Middle frontal gyrus (tissue), 1 donor: Measurements from ENCODE around the gene CD244.
"Not testable (repeated sequence)": the region's sequence is repeated elsewhere in the genome, so short reads cannot be mapped to it uniquely, and the experiment has no call there.

Source experiments
- DNase-seq: peaks from one replicate; pipeline ENCODE4 v3.0.0-alpha.2; 2015; ENCODE audit warnings: low spot score; ENCODE audit errors: extremely low spot score

CD244 gene

DNA sequence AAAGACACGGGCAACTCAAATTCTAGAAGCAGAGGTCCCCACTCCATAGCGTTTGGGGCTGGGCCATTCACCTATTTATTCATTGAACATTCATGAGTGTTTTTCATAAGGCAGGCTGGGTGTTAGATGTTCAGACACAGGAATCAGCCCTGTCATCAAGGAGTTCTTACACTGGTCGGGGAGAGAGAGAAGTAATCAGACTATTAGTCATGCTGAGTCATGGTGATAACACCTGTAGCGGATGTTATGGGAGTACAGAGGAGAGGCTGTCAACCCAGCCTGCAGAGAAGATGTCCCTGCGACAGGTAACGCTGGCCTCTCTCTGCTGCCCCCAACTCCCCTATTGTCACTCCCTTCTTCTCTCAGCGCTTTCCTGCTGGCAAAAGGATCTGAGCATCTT is 49.5 kb downstream of the CD244 start:
- no peak for DNase-seq

- DNase-seq, result no peak
Observed at GRCh38 chr1:160811147-160811546, 51.5 kb downstream of the CD244 start.

DNA sequence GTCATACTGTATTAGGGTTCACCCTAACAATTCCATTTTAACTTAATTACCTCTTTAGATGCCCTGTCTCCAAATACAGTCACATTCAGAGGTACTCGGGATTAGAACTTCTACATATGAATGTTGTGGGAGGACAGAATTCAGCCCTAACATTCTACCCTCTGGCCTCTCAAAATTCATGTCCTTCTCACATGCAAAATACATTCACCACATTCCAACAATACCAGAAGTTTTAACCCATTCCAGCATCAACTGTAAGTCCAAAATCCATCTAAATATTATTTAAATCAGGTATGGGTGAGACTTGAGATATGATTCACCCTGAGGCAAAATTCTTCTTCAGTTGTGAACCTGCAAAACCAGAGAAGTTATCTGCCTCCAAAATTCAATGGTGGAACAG is 52.2 kb downstream of the CD244 start:
- no peak for DNase-seq

DNA sequence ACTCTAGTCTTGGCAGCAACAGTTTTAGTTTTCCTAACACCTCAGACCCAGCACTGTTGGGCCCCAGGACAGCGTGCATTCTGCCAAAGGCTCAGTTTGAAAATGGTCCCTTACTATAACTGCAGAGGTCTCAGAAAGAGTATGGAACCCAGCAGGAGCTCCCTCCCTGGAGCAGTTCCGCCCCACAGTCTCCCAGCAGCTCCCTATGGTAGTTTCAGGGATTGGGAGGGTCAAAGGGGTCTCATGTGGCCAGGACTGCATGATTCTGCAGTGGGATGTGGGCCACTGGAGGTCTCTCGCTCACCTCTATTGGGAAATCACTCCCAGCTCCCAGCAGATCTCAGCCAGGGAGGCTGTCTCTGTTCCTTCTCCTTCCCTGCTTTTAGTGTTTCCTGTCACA is 54.4 kb downstream of the CD244 start:
- no peak for DNase-seq

GRCh38 chr1:160807738-160808137 is 54.9 kb downstream of the CD244 start:
- no peak for DNase-seq

DNA sequence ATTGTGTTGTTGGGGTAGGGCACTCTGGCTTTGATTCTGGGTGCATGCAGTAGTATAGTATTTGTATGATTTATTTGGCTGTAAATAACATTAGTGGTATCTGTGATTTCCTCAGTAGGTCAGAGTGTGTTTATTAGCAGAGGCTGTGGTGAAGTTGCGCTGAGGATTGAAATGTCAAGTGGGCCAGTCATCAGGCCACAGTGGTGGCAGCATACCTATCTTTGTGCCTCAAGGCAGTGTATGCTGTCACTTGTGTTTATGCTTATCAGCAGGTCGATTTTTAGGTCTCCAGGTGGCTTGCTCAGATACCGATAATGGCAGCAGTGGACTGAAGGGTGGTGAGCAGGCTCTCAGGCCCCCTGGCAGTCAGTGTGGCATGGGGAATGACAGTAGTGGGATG is 55.4 kb downstream of the CD244 start:
- no peak for DNase-seq

GRCh38 chr1:160806784-160807183 is 55.9 kb downstream of the CD244 start:
- no peak for DNase-seq

DNA sequence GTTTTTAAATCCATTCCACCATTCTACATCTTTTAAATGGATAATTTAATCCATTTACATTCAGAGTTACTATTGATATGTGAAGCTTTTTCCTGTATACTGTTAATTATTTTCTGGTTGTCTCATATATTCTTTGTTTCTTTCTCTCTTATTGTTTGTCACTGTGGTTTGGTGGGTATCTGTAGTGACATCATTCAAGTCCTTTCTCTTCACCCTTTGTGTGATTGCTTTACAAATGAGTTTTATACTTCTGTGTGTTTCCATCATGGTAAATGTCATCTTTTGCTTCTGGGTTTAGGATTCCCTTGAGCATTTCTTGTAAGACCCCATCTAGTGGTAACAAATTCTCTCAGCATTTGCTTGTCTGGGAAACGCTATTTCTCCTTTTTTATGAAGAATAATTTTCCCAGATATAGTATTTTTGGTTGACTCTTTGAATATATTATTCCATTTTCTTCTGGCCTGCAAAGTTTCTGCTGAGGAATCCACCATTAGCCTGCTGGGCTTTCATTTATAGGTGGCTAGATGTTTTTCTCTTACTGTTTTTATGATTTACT is 56.5 kb downstream of the CD244 start:
- DNase-seq, result no peak

GRCh38 chr1:160801836-160802580 is 60.7 kb downstream of the CD244 start:
- DNase-seq, result no peak

DNA sequence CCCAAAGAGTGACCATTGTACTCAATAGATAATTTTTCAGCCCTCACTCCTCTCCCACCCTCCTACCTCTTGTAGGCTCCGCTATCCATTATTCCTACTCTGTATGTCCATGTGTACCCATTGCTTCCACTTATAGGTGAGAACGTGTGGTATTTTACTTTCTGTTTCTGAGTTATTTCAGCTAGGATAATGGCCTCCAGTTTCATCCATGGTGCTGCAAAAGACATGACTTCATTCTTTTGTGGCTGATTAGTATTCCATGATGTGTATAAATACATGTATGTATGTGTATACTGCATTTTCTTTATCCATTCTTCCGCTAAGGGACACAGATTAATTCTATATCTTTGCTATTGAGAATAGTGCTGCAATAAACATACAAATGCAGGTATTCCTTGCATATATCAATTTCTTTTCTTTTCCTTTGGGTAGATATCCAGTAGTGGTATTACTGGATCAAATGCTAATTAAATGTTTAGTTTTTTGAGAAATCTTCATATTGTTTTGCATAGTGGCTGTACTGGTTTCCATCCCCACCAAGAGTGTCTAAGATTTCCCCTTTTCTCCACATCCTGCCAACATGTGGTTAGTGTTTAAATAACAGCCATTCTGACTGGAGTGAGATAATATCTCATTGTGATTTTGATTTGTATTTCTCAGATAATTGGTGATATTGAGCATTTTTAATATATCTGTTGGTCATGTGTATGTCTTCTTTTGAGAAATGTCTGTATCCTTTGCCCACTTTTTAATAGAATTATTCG is 61.9 kb downstream of the CD244 start:
- no peak for DNase-seq

DNA sequence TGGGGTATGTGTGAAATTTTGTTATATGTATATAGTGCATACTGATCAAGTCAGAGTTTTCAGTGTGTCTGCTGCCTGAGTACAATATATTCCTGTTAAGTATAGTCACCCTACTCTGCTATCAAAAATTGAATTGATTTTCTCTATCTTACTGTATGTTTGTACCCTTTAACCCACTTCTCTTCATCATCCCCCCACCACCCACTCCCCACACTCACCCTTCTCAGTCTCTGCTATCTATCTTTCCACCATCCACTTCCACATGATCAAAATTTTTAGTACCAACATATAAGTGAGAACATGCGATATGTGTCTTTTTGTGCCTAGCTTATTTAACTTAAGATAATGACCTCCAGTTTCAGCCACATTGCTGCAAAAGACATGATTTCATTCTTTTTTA is 62.5 kb downstream of the CD244 start:
- DNase-seq, result no peak

- no peak for DNase-seq
Observed at GRCh38 chr1:160799641-160800040, 63.0 kb downstream of the CD244 start.

GRCh38 chr1:160798439-160798838 is 64.2 kb downstream of the CD244 start:
- DNase-seq, result no peak

DNA sequence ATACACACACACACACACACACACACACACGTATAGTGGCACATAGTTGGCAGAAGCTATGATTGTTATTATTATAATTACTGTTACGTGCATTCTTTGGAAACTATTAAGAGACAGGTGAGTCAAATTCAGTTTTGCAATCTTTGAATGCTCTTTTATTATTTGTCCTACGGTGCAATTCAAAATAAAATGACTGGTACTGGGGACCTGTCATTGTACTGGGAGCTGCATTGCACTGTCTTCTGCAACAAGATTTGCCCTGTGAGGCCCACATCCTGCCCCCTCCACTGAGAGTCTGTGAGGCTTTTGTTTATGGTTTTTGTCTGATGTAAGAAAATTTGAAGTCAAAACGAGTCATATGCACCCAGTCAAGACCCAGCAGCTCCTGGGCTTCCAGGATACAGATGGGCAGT is 64.8 kb downstream of the CD244 start:
- no peak for DNase-seq

GRCh38 chr1:160797271-160797709 is 65.4 kb downstream of the CD244 start:
- no peak for DNase-seq

GRCh38 chr1:160795951-160796383 is 66.7 kb downstream of the CD244 start, which contains the start of gene LY9:
Gene LY9 (plus strand): TSS chr1:160796174. CDS start chr1:160796188, 14 bp downstream.
- DNase-seq, result no peak

GRCh38 chr1:160794376-160794775 is 68.3 kb downstream of the CD244 start:
- DNase-seq, result no peak

DNA sequence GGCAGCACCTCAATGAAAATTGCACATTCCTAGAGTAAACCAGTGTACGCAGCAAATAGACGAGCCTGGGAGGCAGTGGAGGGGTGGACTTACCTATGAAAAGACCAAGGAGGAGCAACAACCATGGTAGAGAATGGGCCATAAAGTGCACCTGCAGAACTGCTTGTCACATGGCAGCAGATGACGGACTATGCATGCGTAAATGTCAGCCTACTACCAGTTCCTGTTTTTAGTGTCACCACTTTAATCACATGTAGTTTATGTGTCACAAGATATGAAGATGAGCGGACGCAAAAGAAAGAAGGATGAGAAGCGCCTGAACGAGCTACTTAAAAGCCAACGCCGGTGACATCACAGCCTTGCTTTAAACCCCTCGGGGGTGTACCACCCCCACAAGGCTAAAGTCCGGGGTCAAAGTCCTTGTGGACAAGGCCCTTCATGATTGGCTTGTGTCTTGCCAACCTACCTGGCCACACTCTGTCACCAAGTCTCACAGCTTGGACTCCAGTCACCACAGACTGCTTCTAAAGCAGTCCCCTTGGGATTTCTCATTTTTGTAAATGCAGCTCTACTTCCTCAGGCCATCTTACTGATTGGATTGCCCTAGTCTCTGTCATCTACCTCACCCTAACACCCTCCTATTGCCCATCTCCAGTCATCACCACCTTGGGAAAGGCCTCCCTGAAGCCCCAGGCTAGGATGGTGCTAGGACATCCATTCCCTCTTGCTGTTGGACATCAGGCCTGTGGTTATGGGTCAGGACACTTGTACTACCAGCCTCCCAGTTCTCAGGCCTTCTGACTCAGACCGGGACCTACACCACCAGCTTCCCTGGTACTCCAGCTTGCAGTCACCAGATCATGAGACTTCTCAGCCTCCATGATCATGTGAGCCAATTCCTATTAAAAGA is 72.7 kb downstream of the CD244 start:
- no peak for DNase-seq

DNA sequence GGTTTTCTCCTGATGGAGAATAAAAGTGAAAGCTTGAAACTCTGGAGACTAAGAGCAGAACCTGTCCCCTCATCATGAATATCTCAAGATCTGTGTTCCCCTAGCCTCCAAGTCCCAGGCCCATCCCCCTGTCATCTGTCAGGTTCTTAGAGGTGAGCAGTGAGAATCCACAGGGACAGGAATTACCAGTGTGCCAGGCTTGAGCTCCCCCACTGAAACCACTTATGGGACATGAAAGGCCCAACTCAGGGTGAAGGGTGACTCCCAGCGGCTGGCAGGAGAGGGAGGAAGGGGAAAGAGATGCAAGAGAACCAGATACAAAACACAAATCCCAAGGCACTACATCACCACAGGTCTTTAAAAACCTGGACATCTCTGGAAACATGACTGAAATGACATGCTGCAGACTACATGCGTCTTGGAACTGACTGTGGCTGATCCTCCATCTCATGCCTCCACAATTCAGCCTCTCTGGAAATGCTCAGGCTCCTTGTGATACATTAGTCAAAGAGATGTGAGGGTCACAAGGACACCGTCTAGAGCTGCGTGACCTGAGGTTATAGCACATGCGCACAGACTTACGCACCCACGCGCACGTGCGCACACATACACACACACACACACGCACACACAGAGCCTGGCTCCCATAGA is 73.5 kb downstream of the CD244 start:
- no peak for DNase-seq

GRCh38 chr1:160782988-160783765 is 79.5 kb downstream of the CD244 start:
- not testable (repeated sequence) for DNase-seq
